Camera-type eye (tissue), 1 donor: ENCODE data around the gene GBA3. TPM values are rescaled to one million over a fixed set of nuclear protein-coding genes. Genes with fewer than 3 reads are reported as not detected.

Source experiments
- total RNA-seq: library from RNA; depleted of rRNA; stranded (reverse); fragments of >200 nt; gene quantifications from one replicate; pipeline ENCODE4 v1.2.3, GENCODE V29; 2014

Gene GBA3
- not detected for total RNA-seq

GRCh38 chr4:22692736-22693135 lies at the start of gene GBA3:
GBA3 (plus strand) TSS chr4:22692937.

Other genes with a start within 250 kb of the GBA3 start
- gene ADGRA3, start 176.9 kb upstream of the GBA3 start, total RNA-seq = 87.5 TPM